Mucosa of descending colon (tissue), 3 donors: ENCODE data around the gene CFLAR. TPM values are rescaled to one million over a fixed set of nuclear protein-coding genes. Genes with fewer than 3 reads are reported as not detected.
"Not testable (repeated sequence)": the region's sequence is repeated elsewhere in the genome, so short reads cannot be mapped to it uniquely, and the experiment has no call there.

Experiments used
- ATAC-seq: fragments of 200-7000 bp; cut with Tn5 transposase; one replicate; pipeline ENCODE4 v1.9.1; 2020; ENCODE audit warnings: mild to moderate bottlenecking, moderate library complexity
- DNase-seq, 3 donors: peaks; one replicate each; pipeline ENCODE4 v3.0.0-alpha.2; 2020
- H3K36me3 ChIP-seq: fragments of 200-600 bp; one replicate; pipeline ENCODE4 v1.8.0; 2021; ENCODE audit warnings: low read depth, mild to moderate bottlenecking
- H3K4me1 ChIP-seq: fragments of 200-600 bp; one replicate; pipeline ENCODE4 v1.8.0; 2021; ENCODE audit warnings: low read depth, mild to moderate bottlenecking
- H3K4me3 ChIP-seq: fragments of 200-600 bp; one replicate; pipeline ENCODE4 v1.8.0; 2021; ENCODE audit warnings: mild to moderate bottlenecking
- H3K9me3 ChIP-seq: fragments of 200-600 bp; one replicate; pipeline ENCODE4 v1.8.0; 2021; ENCODE audit warnings: mild to moderate bottlenecking
- CTCF ChIP-seq: fragments of 200-600 bp; IDR thresholded peaks from one replicate; pipeline ENCODE4 v1.8.0; 2022; ENCODE audit warnings: antibody characterized with exemption, mild to moderate bottlenecking
- intact Hi-C, 2 donors: fragments of 100-400 bp; cut with DNase I in 1 of 2; cut with micrococcal nuclease in 1 of 2; formaldehyde crosslinking; loops; one replicate each; pipeline versions ENCODE4 v1.11.0 to v1.11.1; 2022; cut with DNase I, micrococcal nuclease
- total RNA-seq, 3 donors: library from RNA; stranded (reverse); fragmentation: NEBNext Ultra II Directional in 2 of 3; extraction: Animal tissue kit (Norgen Biotek cat#: 25700) in 2 of 3; gene quantifications; one replicate each; pipeline versions ENCODE4 v1.2.1 to v1.2.4, GENCODE V29; 2021 to 2023
- donor health status: DM: no; HTN: no; CAD: no; lungs with moderate emphysema.
- donor health status: DM: no; HTN: no; CAD: no.
- donor health status: DM: no; HTN: yes; CAD: no.

Gene CFLAR
- total RNA-seq, 3 donors from 2014 or later: 161 to 171 (median 166) TPM

- Histone ChIP-seq H3K4me3 (no peak overlapping the region), H3K36me3 (peaks cover 3% of the 10 kb centered on the region), H3K9me3 (no peaks in the 10 kb centered on the region), H3K4me1 (peaks cover 8% of the 10 kb centered on the region)
- intact Hi-C loops: no loop called here
- TF ChIP-seq CTCF: peak; percentile 54
- peak; percentile 46 to 94 (median 77) for DNase-seq
- ATAC-seq: peak; percentile 84
These were observed 42.4 kb downstream of the CFLAR start for GRCh38 chr2:201158111-201158929.

GRCh38 chr2:201164166-201164565 lies 48.2 kb downstream of the CFLAR start:
- Histone ChIP-seq H3K4me3 (no peak overlapping the region), H3K36me3 (peaks cover 11% of the 10 kb centered on the region), H3K4me1 (no peaks in the 10 kb centered on the region), H3K9me3 (no peaks in the 10 kb centered on the region)
- no peak for TF ChIP-seq CTCF
- DNase-seq (no peak), ATAC-seq (no peak)
- intact Hi-C loops: no loop called here

GRCh38 chr2:201167546-201167945 lies 51.6 kb downstream of the CFLAR start:
- no peak for ATAC-seq
- intact Hi-C loops: no loop called here
- no peak for TF ChIP-seq CTCF
- peaks cover 7% of the 10 kb centered on the region for H3K36me3 ChIP-seq
- DNase-seq: no peak
- no peaks in the 10 kb centered on the region for H3K9me3 ChIP-seq
- H3K4me1 ChIP-seq: peaks cover 6% of the 10 kb centered on the region
- no peak overlapping the region for H3K4me3 ChIP-seq

DNA sequence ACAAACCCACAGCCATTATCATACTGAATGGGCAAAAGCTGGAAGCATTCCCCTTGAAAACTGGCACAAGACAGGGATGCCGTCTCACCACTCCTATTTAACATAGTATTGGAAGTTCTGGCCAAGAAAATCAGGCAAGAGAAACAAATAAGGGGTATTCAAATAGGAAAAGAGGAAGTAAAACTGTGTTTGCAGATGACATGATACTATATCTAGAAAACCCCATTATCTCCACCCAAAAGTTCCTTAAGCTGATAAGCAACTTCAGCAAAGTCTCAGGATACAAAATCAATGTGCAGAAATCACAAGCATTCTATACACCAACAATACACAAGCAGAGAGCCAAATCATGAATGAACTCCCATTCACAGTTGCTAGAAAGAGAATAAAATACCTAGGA lies 52.5 kb downstream of the CFLAR start:
- intact Hi-C loops, DNase-seq, H3K9me3 ChIP-seq, H3K4me3 ChIP-seq, H3K36me3 ChIP-seq, ATAC-seq: not testable (repeated sequence)
- H3K4me1 ChIP-seq: peaks cover 12% of the 10 kb centered on the region

GRCh38 chr2:201171259-201171814 lies 55.4 kb downstream of the CFLAR start:
- no peak for ATAC-seq
- Histone ChIP-seq H3K4me1 (peaks cover 17% of the 10 kb centered on the region), H3K9me3 (no peaks in the 10 kb centered on the region), H3K4me3 (no peak overlapping the region), H3K36me3 (no peaks in the 10 kb centered on the region)
- no peak for DNase-seq
- intact Hi-C loops: no loop called here
- no peak for TF ChIP-seq CTCF

DNA sequence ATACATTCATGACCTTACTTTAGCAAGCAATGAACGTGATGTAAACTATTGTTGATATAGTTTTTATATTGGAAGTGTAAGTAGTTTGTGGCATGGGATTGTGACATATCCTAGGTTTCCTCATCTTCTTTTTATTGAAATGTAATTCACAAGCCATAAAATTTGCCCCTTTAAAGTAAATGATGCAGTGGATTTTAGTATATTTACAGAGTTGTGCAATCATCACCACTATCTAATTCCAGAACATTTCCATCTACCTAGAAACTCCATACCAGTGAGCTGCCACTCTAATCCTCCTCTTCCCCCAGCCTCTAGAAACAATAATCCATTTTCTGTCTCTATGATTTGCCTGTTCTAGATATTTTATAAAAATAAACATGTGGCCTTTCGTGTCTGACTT lies 56.3 kb downstream of the CFLAR start:
- intact Hi-C loops: no loop called here
- peak; percentile 43 for ATAC-seq

More for the DNA sequence above, 56.3 kb downstream of the CFLAR start:
- peaks cover 17% of the 10 kb centered on the region for H3K4me1 ChIP-seq
- H3K36me3 ChIP-seq: no peaks in the 10 kb centered on the region
- DNase-seq: no peak
- no peak overlapping the region for H3K4me3 ChIP-seq
- no peak for TF ChIP-seq CTCF
- no peaks in the 10 kb centered on the region for H3K9me3 ChIP-seq
